PC-9 (cell line): ENCODE measurements around the gene RGSL1. TPM values are rescaled to one million over a fixed set of nuclear protein-coding genes. Genes with fewer than 3 reads are reported as not detected.
A peak's percentile ranks its signal among the peaks of the same experiment; 100 is the strongest.
"Not testable (repeated sequence)": the region's sequence is repeated elsewhere in the genome, so short reads cannot be mapped to it uniquely, and the experiment has no call there.

ENCODE experiments used
- BruUV-seq: library from RNA; stranded (reverse); fragments of 400-500 nt; replicated peaks from 2 replicates; lab custom pipeline; 2021; lab: Mats Ljungman, UMichigan
- CTCF ChIA-PET: fragments of 300-600 bp; sonication (Branson Sonifier 250); formaldehyde crosslinking; loops from one replicate; lab custom pipeline; 2022; ENCODE audit warnings: antibody characterized with exemption; lab: Charles Lee
- POLR2A ChIA-PET: fragments of 300-600 bp; sonication (Branson Sonifier 250); formaldehyde crosslinking; loops from one replicate; lab custom pipeline; 2022; ENCODE audit warnings: antibody characterized with exemption; ENCODE audit not compliant: unreplicated experiment; lab: Charles Lee
- DNase-seq, 2 experiments: peaks; one replicate each; pipeline versions ENCODE4 v3.0.0 to v3.0.0-alpha.2; 2015 to 2022; ENCODE audit warnings: mixed read lengths in 1 of 2
- H2AFZ ChIP-seq: fragments of 200-600 bp; sonication (generic); 2 replicates; pipeline ENCODE4 v1.8.1; 2017; ENCODE audit warnings: antibody characterized with exemption
- H3F3A ChIP-seq: fragments of 200-600 bp; sonication (generic); 2 replicates; pipeline ENCODE4 v1.8.1; 2017; ENCODE audit warnings: antibody characterized with exemption, mild to moderate bottlenecking, low read depth; ENCODE audit not compliant: insufficient read depth
- H3K27ac ChIP-seq: fragments of 200-600 bp; sonication (generic); 2 replicates; pipeline ENCODE4 v1.6.1; 2016; ENCODE audit warnings: mixed run types
- H3K27me3 ChIP-seq: fragments of 200-600 bp; sonication (generic); 2 replicates; pipeline ENCODE4 v1.6.1; 2016; ENCODE audit warnings: low read depth, mixed run types; ENCODE audit not compliant: insufficient read depth
- H3K36me3 ChIP-seq: fragments of 200-600 bp; sonication (generic); 2 replicates; pipeline ENCODE4 v1.6.1; 2016; ENCODE audit warnings: low read depth, mixed run types
- H3K4me1 ChIP-seq: fragments of 200-600 bp; sonication (generic); replicated peaks from 2 replicates; pipeline ENCODE4 v1.6.1; 2016; ENCODE audit warnings: mixed run types; ENCODE audit not compliant: insufficient read depth
- H3K4me2 ChIP-seq: fragments of 200-600 bp; sonication (generic); 2 replicates; pipeline ENCODE4 v1.6.1; 2017; ENCODE audit warnings: mixed run types
- H3K4me3 ChIP-seq: fragments of 200-600 bp; sonication (generic); 2 replicates; pipeline ENCODE4 v1.6.1; 2016; ENCODE audit warnings: mixed run types
- H3K79me2 ChIP-seq: fragments of 200-600 bp; sonication (generic); 2 replicates; pipeline ENCODE4 v1.6.1; 2017; ENCODE audit warnings: low read depth, mixed run types
- H3K9me2 ChIP-seq: fragments of 200-600 bp; sonication (generic); 2 replicates; pipeline ENCODE4 v1.8.1; 2017; ENCODE audit warnings: mild to moderate bottlenecking; ENCODE audit not compliant: insufficient read depth
- H3K9me3 ChIP-seq: fragments of 200-600 bp; sonication (generic); 2 replicates; pipeline ENCODE4 v1.8.1; 2016; ENCODE audit warnings: low read depth; ENCODE audit not compliant: insufficient read depth
- H4K20me1 ChIP-seq: fragments of 200-600 bp; sonication (generic); 2 replicates; pipeline ENCODE4 v1.8.1; 2017; ENCODE audit not compliant: insufficient read depth
- EZH2 ChIP-seq: fragments of 200-600 bp; sonication (generic); IDR thresholded peaks from 2 replicates; pipeline ENCODE4 v1.8.0; 2017; ENCODE audit warnings: antibody characterized with exemption, low read depth
- intact Hi-C: fragments of 100-400 bp; cut with micrococcal nuclease; formaldehyde crosslinking; loops from one replicate; pipeline ENCODE4 v1.10.0; 2022; ENCODE audit not compliant: unreplicated experiment
- total RNA-seq: library from RNA; stranded (reverse); gene quantifications from 2 replicates; pipeline ENCODE4 v1.2.3, GENCODE V29; 2021
- TF ChIP-seq, protein P1 (sequence below): fragments of 200-600 bp; sonication (generic); conservative IDR thresholded peaks from 2 replicates; pipeline ENCODE4 v1.6.1; 2017; ENCODE audit warnings: mixed run types, antibody characterized with exemption, mild to moderate bottlenecking, moderate library complexity

Gene RGSL1
- total RNA-seq, 1 experiment from 2014 or later: not detected

- no peak overlapping the region for H3K4me3 ChIP-seq
- no peaks in the 10 kb centered on the region; the same call in 1 of the 2 replicates for H3K4me1 ChIP-seq
- CTCF ChIA-PET: no interaction called here
- intact Hi-C loops: loop anchor here (1.0 to 2.0 kb wide), 3 partner anchors 155 to 361 kb away; no protein-coding TSS in a partner anchor
- POLR2A ChIA-PET: no interaction called here
- no peaks in the 10 kb centered on the region for H3K36me3 ChIP-seq
- H2AFZ ChIP-seq: no peak overlapping the region
- peak overlapping the region; percentile 19; the same call in 1 of the 2 replicates for H3K4me2 ChIP-seq
- no TSS peak for BruUV-seq
- no peaks in the 10 kb centered on the region for H3K79me2 ChIP-seq
- no peak overlapping the region for H3K27ac ChIP-seq
- no peaks in the 10 kb centered on the region for H3K9me2 ChIP-seq
- no peaks in the 10 kb centered on the region for H3K27me3 ChIP-seq
- H4K20me1 ChIP-seq: no peaks in the 10 kb centered on the region
- DNase-seq: peak; percentile 9 to 48
- H3K9me3 ChIP-seq: no peaks in the 10 kb centered on the region
- TF ChIP-seq, protein P1, sequence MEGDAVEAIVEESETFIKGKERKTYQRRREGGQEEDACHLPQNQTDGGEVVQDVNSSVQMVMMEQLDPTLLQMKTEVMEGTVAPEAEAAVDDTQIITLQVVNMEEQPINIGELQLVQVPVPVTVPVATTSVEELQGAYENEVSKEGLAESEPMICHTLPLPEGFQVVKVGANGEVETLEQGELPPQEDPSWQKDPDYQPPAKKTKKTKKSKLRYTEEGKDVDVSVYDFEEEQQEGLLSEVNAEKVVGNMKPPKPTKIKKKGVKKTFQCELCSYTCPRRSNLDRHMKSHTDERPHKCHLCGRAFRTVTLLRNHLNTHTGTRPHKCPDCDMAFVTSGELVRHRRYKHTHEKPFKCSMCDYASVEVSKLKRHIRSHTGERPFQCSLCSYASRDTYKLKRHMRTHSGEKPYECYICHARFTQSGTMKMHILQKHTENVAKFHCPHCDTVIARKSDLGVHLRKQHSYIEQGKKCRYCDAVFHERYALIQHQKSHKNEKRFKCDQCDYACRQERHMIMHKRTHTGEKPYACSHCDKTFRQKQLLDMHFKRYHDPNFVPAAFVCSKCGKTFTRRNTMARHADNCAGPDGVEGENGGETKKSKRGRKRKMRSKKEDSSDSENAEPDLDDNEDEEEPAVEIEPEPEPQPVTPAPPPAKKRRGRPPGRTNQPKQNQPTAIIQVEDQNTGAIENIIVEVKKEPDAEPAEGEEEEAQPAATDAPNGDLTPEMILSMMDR: peak; percentile 89
- no peak for TF ChIP-seq EZH2
- no peaks in the 10 kb centered on the region for H3F3A ChIP-seq
Observed at GRCh38 chr1:182446033-182446669, 3.8 kb upstream of the RGSL1 start.

DNA sequence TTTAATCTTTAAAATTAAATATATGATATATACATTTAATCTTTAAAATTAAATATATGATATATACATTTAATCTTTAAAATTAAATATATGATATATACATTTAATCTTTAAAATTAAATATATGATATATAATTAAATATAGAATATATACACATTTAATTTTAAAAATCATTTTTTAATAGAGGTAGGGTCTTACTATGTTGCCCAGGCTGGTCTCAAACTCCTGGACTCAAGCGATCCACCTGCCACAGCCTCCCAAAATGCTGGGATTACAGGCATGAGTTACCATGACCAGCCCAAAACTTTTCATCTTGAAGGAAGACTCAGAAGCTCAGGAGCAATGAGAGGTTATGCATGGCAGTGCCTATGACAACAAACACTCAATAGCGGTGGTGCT lies 2.8 kb upstream of the RGSL1 start:
- POLR2A ChIA-PET, H3K9me2 ChIP-seq, H4K20me1 ChIP-seq, CTCF ChIA-PET, H3K36me3 ChIP-seq, H3K9me3 ChIP-seq, BruUV-seq, H3K4me1 ChIP-seq, H3K27me3 ChIP-seq, H3F3A ChIP-seq, DNase-seq, H3K27ac ChIP-seq, H3K79me2 ChIP-seq, H2AFZ ChIP-seq, H3K4me3 ChIP-seq, H3K4me2 ChIP-seq: not testable (repeated sequence)
- intact Hi-C loops: loop anchor here (2.0 kb wide), 1 partner anchor 154 kb away; no protein-coding TSS in a partner anchor

DNA sequence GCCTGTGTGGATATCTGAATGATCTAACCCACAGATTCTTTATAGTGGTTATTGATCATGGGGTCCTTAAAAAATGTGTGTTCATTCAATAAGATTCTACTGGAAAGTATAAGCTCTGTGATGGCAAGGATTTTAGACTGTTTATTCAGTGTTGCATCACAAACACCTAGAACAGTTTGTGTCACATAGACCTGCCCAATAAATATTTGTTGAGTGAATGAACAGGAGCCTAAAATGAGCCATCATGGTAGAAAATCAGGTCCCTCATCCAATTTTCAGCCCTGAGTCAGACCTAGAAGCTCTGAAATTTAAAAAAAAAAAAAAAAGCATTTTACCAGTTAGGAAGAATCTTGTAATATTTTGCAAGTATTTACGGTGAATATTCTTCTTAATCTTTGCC lies 2.3 kb upstream of the RGSL1 start:
- H3K36me3 ChIP-seq: no peaks in the 10 kb centered on the region
- BruUV-seq: no TSS peak
- no peak overlapping the region for H2AFZ ChIP-seq
- H3K4me3 ChIP-seq: no peak overlapping the region
- no peaks in the 10 kb centered on the region for H3K9me3 ChIP-seq
- ChIA-PET CTCF (no interaction called here), POLR2A (no interaction called here)
- no peak for DNase-seq
- H3K27me3 ChIP-seq: no peaks in the 10 kb centered on the region
- no peaks in the 10 kb centered on the region for H3F3A ChIP-seq
- intact Hi-C loops: loop anchor here (2.0 kb wide), 1 partner anchor 153 kb away; no protein-coding TSS in a partner anchor
- H3K79me2 ChIP-seq: no peaks in the 10 kb centered on the region
- H3K27ac ChIP-seq: no peak overlapping the region
- H4K20me1 ChIP-seq: no peaks in the 10 kb centered on the region
- TF ChIP-seq EZH2: no peak
- TF ChIP-seq, protein P1: no peak
- H3K4me2 ChIP-seq: no peak overlapping the region
- H3K4me1 ChIP-seq: no peaks in the 10 kb centered on the region; the same call in 1 of the 2 replicates
- no peaks in the 10 kb centered on the region for H3K9me2 ChIP-seq
